NCI-H2196 (cell line): ENCODE results near the gene ADCYAP1.
"Not testable (repeated sequence)": the region's sequence is repeated elsewhere in the genome, so short reads cannot be mapped to it uniquely, and the experiment has no call there.

Experiments used
- DNase-seq: peaks from one replicate; lab custom pipeline; 2025; ENCODE audit not compliant: unreplicated experiment; lab: John Stamatoyannopoulos, UW

The ADCYAP1 gene

GRCh38 chr18:904218-905090 is at the start of gene ADCYAP1:
Gene ADCYAP1, plus strand, starts transcription at chr18:904871. Its CDS starts 516 bp downstream, at chr18:905387.
- DNase-seq = peak; percentile 74

- DNase-seq = no peak
Measured at GRCh38 chr18:857986-858385, 46.7 kb upstream of the ADCYAP1 start.

- DNase-seq = peak; percentile 26
Measured at GRCh38 chr18:864872-865273, 39.8 kb upstream of the ADCYAP1 start.

GRCh38 chr18:867257-867656 is 37.4 kb upstream of the ADCYAP1 start:
- DNase-seq = no peak

GRCh38 chr18:873426-873825 is 31.2 kb upstream of the ADCYAP1 start:
- DNase-seq = not testable (repeated sequence)

- no peak for DNase-seq
Measured at GRCh38 chr18:875912-876311, 28.8 kb upstream of the ADCYAP1 start.

GRCh38 chr18:877238-877637 is 27.4 kb upstream of the ADCYAP1 start:
- DNase-seq = no peak

- DNase-seq = no peak
Measured at GRCh38 chr18:886076-886475, 18.6 kb upstream of the ADCYAP1 start.

- DNase-seq = no peak
Measured at GRCh38 chr18:887716-888115, 17.0 kb upstream of the ADCYAP1 start.

- DNase-seq = no peak
Measured at GRCh38 chr18:892316-892715, 12.4 kb upstream of the ADCYAP1 start.

GRCh38 chr18:896315-896714 is 8.4 kb upstream of the ADCYAP1 start:
- no peak for DNase-seq

GRCh38 chr18:901761-902160 is 2.9 kb upstream of the ADCYAP1 start:
- peak; percentile 57 for DNase-seq

GRCh38 chr18:902229-902628 is 2.4 kb upstream of the ADCYAP1 start:
- DNase-seq = peak; percentile 66

GRCh38 chr18:903701-904100 is 970 bp upstream of the ADCYAP1 start:
- no peak for DNase-seq

- no peak for DNase-seq
Measured at GRCh38 chr18:905307-905947, 756 bp downstream of the ADCYAP1 start.

GRCh38 chr18:905948-906415 is 1.3 kb downstream of the ADCYAP1 start:
- peak; percentile 52 for DNase-seq

- peak; percentile 88 for DNase-seq
Measured at GRCh38 chr18:906416-907114, 1.9 kb downstream of the ADCYAP1 start.

GRCh38 chr18:907115-907884 is 2.6 kb downstream of the ADCYAP1 start:
- peak; percentile 88 for DNase-seq

- peak; percentile 58 for DNase-seq
Measured at GRCh38 chr18:907885-908757, 3.5 kb downstream of the ADCYAP1 start.
